WTC11 (cell line): ENCODE results near the gene KBTBD8. TPM values are rescaled to one million over a fixed set of nuclear protein-coding genes. Genes with fewer than 3 reads are reported as not detected.

Source experiments
- ATAC-seq: fragments of 200-7000 bp; cut with Tn5 transposase; 2 replicates; pipeline ENCODE4 v1.10.0; 2021; ENCODE audit warnings: mild to moderate bottlenecking, moderate library complexity
- CTCF ChIA-PET: fragments of 300-600 bp; sonication (Branson Sonifier 250); formaldehyde crosslinking; loops from one replicate; lab custom pipeline; 2021; ENCODE audit warnings: antibody characterized with exemption; lab: Charles Lee
- POLR2A ChIA-PET: fragments of 350-600 bp; sonication (Branson Sonifier 250); formaldehyde crosslinking; loops from one replicate; lab custom pipeline; 2021; ENCODE audit warnings: antibody characterized with exemption; lab: Charles Lee
- DNase-seq: peaks from one replicate; pipeline ENCODE4 v3.0.0; 2021; ENCODE audit warnings: low spot score
- H3K27ac Mint-ChIP-seq: 2 replicates; pipeline ENCODE4 v1.8.0; 2021; ENCODE audit warnings: mixed read lengths
- H3K27me3 Mint-ChIP-seq: 2 replicates; pipeline ENCODE4 v1.8.0; 2021; ENCODE audit warnings: low read depth, mild to moderate bottlenecking, moderate library complexity, mixed read lengths
- H3K36me3 Mint-ChIP-seq: 2 replicates; pipeline ENCODE4 v1.8.0; 2021; ENCODE audit warnings: mixed read lengths
- H3K4me1 Mint-ChIP-seq: 2 replicates; pipeline ENCODE4 v1.8.0; 2022; ENCODE audit warnings: mixed read lengths
- H3K4me3 Mint-ChIP-seq: 2 replicates; pipeline ENCODE4 v1.8.0; 2021; ENCODE audit warnings: mild to moderate bottlenecking, moderate library complexity, mixed read lengths
- H3K9me3 Mint-ChIP-seq: 2 replicates; pipeline ENCODE4 v1.8.0; 2021; ENCODE audit warnings: mixed read lengths
- ATF1 ChIP-seq: sonication (generic); formaldehyde crosslinking; IDR thresholded peaks from 2 replicates; pipeline ENCODE4 v1.8.1; 2023; ENCODE audit warnings: mild to moderate bottlenecking, moderate library complexity, missing genetic modification reagents
- CBFB ChIP-seq: sonication (generic); formaldehyde crosslinking; IDR thresholded peaks from 2 replicates; pipeline ENCODE4 v1.8.1; 2022; ENCODE audit warnings: mild to moderate bottlenecking, low read depth, missing genetic modification reagents
- E2F5 ChIP-seq: sonication (generic); formaldehyde crosslinking; IDR thresholded peaks from 2 replicates; pipeline ENCODE4 v1.8.1; 2022; ENCODE audit warnings: mild to moderate bottlenecking, moderate library complexity, missing genetic modification reagents
- ELF4 ChIP-seq: sonication (generic); formaldehyde crosslinking; IDR thresholded peaks from 2 replicates; pipeline ENCODE4 v1.8.1; 2022; ENCODE audit warnings: low read depth, mild to moderate bottlenecking, moderate library complexity, missing genetic modification reagents
- FOXJ3 ChIP-seq: sonication (generic); formaldehyde crosslinking; IDR thresholded peaks from 2 replicates; pipeline ENCODE4 v1.9.0; 2021; ENCODE audit warnings: missing genetic modification reagents, mild to moderate bottlenecking, borderline replicate concordance
- GABPB1 ChIP-seq: sonication (generic); formaldehyde crosslinking; IDR thresholded peaks from 2 replicates; pipeline ENCODE4 v1.8.1; 2023; ENCODE audit warnings: mild to moderate bottlenecking, missing genetic modification reagents
- KAT7 ChIP-seq: sonication (generic); formaldehyde crosslinking; IDR thresholded peaks from 2 replicates; pipeline ENCODE4 v1.8.1; 2023; ENCODE audit warnings: missing genetic modification reagents, mild to moderate bottlenecking, borderline replicate concordance
- MAX ChIP-seq: sonication (generic); formaldehyde crosslinking; IDR thresholded peaks from 2 replicates; pipeline ENCODE4 v1.8.0; 2022; ENCODE audit warnings: mild to moderate bottlenecking, missing genetic modification reagents
- MYBL2 ChIP-seq: sonication (generic); formaldehyde crosslinking; IDR thresholded peaks from 2 replicates; pipeline ENCODE4 v1.8.1; 2023; ENCODE audit warnings: mild to moderate bottlenecking, moderate library complexity, missing genetic modification reagents
- NFE2L1 ChIP-seq: sonication (generic); formaldehyde crosslinking; IDR thresholded peaks from 2 replicates; pipeline ENCODE4 v1.8.1; 2023; ENCODE audit warnings: missing genetic modification reagents
- OVOL2 ChIP-seq: fragments of 250-450 bp; sonication (Bioruptor Pico); IDR thresholded peaks from 2 replicates; pipeline ENCODE4 v1.9.0; 2021; ENCODE audit warnings: mild to moderate bottlenecking, borderline replicate concordance
- ZBTB21 ChIP-seq: sonication (generic); formaldehyde crosslinking; IDR thresholded peaks from 2 replicates; pipeline ENCODE4 v1.8.1; 2023; ENCODE audit warnings: mild to moderate bottlenecking, missing genetic modification reagents, borderline replicate concordance
- ZNF121 ChIP-seq: sonication (generic); formaldehyde crosslinking; IDR thresholded peaks from 2 replicates; pipeline ENCODE4 v1.8.0; 2023; ENCODE audit warnings: missing genetic modification reagents
- ZNF396 ChIP-seq: fragments of 250-450 bp; sonication (Bioruptor Pico); IDR thresholded peaks from 2 replicates; pipeline ENCODE4 v1.8.0; 2021; ENCODE audit warnings: mild to moderate bottlenecking, moderate library complexity, borderline replicate concordance
- ZNF416 ChIP-seq: fragments of 250-450 bp; sonication (Bioruptor Pico); IDR thresholded peaks from 2 replicates; pipeline ENCODE4 v1.9.0; 2021; ENCODE audit warnings: mild to moderate bottlenecking, inconsistent platforms
- total RNA-seq: library from RNA; stranded (reverse); gene quantifications from 3 replicates; pipeline ENCODE4 v1.2.3, GENCODE V29; 2021
- TF ChIP-seq, protein P1 (sequence below): sonication (generic); formaldehyde crosslinking; conservative IDR thresholded peaks from 2 replicates; pipeline ENCODE4 v1.8.1; 2022; ENCODE audit warnings: mild to moderate bottlenecking, missing genetic modification reagents
- TF ChIP-seq, protein P2 (sequence below): sonication (generic); formaldehyde crosslinking; IDR thresholded peaks from 2 replicates; pipeline ENCODE4 v1.8.1; 2023; ENCODE audit warnings: mild to moderate bottlenecking, missing genetic modification reagents, moderate library complexity
- TF ChIP-seq, protein P3 (sequence below): sonication (generic); formaldehyde crosslinking; IDR thresholded peaks from 2 replicates; pipeline ENCODE4 v1.8.0; 2022; ENCODE audit warnings: mild to moderate bottlenecking, missing genetic modification reagents
- TF ChIP-seq, protein P4 (sequence below): fragments of 250-450 bp; sonication (Bioruptor Pico); IDR thresholded peaks from 2 replicates; pipeline ENCODE4 v2.1.2; 2022; ENCODE audit warnings: mild to moderate bottlenecking, moderate library complexity
- TF ChIP-seq, protein P5 (sequence below): sonication (generic); formaldehyde crosslinking; IDR thresholded peaks from 2 replicates; pipeline ENCODE4 v1.8.1; 2023; ENCODE audit warnings: mild to moderate bottlenecking, missing genetic modification reagents, borderline replicate concordance

KBTBD8 gene
- total RNA-seq, 1 experiment from 2014 or later, result 15.0 TPM

- TF ChIP-seq, protein P1, sequence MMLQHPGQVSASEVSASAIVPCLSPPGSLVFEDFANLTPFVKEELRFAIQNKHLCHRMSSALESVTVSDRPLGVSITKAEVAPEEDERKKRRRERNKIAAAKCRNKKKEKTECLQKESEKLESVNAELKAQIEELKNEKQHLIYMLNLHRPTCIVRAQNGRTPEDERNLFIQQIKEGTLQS (CRISPR knock-in tag), result no peak
- no peak for TF ChIP-seq FOXJ3 (CRISPR knock-in tag)
- TF ChIP-seq, all 79 proteins: peak for 0
Measured at GRCh38 chr3:66948838-66949237, 49.3 kb upstream of the KBTBD8 start (continued).

- no peak for DNase-seq
- no peaks in the 10 kb centered on the region for H3K4me1 Mint-ChIP-seq
- H3K4me3 Mint-ChIP-seq, result no peak overlapping the region
- TF ChIP-seq GABPB1 (CRISPR knock-in tag) (no peak), ELF4 (CRISPR knock-in tag) (no peak), ZNF416 (no peak), OVOL2 (CRISPR knock-in tag) (no peak), CBFB (CRISPR knock-in tag) (no peak), NFE2L1 (no peak)
- no peaks in the 10 kb centered on the region for H3K36me3 Mint-ChIP-seq
- no peak overlapping the region for H3K27ac Mint-ChIP-seq
- no peaks in the 10 kb centered on the region for H3K9me3 Mint-ChIP-seq
- no peaks in the 10 kb centered on the region for H3K27me3 Mint-ChIP-seq
- ChIA-PET CTCF (interaction anchor here (1.0 kb wide), 1 partner anchor 11 kb away, joined by 3 read pairs; no protein-coding TSS in a partner anchor), POLR2A (no interaction called here)
- ATAC-seq, result no peak
Measured at GRCh38 chr3:66949898-66950297, 48.2 kb upstream of the KBTBD8 start.

DNA sequence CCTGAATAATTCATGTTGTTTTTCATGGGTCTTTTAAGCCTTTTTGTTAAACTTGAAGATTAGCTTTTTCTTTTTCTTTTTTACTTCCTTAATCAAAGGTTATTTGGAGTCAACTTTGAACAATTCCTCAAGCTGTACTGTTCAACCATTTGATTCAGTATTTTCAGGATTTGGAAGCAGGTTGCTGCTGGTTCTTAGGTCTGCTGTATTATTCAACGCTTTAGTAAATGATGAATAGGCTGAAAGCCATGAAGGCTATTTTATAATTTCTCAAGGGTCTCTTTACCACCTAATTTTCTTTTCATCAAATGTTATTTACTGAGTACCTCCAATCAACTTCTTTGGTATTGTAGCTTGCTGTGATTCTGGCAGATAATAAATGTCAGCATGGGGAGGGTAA is 45.8 kb upstream of the KBTBD8 start:
- DNase-seq (no peak), ATAC-seq (no peak)
- TF ChIP-seq ZBTB21 (CRISPR knock-in tag), result no peak
- TF ChIP-seq E2F5 (CRISPR knock-in tag), result no peak
- TF ChIP-seq, protein P2, sequence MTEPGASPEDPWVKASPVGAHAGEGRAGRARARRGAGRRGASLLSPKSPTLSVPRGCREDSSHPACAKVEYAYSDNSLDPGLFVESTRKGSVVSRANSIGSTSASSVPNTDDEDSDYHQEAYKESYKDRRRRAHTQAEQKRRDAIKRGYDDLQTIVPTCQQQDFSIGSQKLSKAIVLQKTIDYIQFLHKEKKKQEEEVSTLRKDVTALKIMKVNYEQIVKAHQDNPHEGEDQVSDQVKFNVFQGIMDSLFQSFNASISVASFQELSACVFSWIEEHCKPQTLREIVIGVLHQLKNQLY, result no peak
- no peak for TF ChIP-seq GABPB1 (CRISPR knock-in tag)
- TF ChIP-seq, protein P3, sequence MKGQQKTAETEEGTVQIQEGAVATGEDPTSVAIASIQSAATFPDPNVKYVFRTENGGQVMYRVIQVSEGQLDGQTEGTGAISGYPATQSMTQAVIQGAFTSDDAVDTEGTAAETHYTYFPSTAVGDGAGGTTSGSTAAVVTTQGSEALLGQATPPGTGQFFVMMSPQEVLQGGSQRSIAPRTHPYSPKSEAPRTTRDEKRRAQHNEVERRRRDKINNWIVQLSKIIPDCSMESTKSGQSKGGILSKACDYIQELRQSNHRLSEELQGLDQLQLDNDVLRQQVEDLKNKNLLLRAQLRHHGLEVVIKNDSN, result no peak
- TF ChIP-seq, protein P1 (CRISPR knock-in tag), result no peak
- no peak for TF ChIP-seq ZNF121 (CRISPR knock-in tag)
- TF ChIP-seq ATF1 (CRISPR knock-in tag), result no peak
- no peak for TF ChIP-seq MYBL2 (CRISPR knock-in tag)
- no peak for TF ChIP-seq KAT7 (CRISPR knock-in tag)
- no peak for TF ChIP-seq MAX (CRISPR knock-in tag)
- no peak for TF ChIP-seq ZNF396 (CRISPR knock-in tag)
- TF ChIP-seq, protein P4, sequence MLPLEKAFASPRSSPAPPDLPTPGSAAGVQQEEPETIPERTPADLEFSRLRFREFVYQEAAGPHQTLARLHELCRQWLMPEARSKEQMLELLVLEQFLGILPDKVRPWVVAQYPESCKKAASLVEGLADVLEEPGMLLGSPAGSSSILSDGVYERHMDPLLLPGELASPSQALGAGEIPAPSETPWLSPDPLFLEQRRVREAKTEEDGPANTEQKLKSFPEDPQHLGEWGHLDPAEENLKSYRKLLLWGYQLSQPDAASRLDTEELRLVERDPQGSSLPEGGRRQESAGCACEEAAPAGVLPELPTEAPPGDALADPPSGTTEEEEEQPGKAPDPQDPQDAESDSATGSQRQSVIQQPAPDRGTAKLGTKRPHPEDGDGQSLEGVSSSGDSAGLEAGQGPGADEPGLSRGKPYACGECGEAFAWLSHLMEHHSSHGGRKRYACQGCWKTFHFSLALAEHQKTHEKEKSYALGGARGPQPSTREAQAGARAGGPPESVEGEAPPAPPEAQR (CRISPR knock-in tag), result no peak
- TF ChIP-seq, protein P5, sequence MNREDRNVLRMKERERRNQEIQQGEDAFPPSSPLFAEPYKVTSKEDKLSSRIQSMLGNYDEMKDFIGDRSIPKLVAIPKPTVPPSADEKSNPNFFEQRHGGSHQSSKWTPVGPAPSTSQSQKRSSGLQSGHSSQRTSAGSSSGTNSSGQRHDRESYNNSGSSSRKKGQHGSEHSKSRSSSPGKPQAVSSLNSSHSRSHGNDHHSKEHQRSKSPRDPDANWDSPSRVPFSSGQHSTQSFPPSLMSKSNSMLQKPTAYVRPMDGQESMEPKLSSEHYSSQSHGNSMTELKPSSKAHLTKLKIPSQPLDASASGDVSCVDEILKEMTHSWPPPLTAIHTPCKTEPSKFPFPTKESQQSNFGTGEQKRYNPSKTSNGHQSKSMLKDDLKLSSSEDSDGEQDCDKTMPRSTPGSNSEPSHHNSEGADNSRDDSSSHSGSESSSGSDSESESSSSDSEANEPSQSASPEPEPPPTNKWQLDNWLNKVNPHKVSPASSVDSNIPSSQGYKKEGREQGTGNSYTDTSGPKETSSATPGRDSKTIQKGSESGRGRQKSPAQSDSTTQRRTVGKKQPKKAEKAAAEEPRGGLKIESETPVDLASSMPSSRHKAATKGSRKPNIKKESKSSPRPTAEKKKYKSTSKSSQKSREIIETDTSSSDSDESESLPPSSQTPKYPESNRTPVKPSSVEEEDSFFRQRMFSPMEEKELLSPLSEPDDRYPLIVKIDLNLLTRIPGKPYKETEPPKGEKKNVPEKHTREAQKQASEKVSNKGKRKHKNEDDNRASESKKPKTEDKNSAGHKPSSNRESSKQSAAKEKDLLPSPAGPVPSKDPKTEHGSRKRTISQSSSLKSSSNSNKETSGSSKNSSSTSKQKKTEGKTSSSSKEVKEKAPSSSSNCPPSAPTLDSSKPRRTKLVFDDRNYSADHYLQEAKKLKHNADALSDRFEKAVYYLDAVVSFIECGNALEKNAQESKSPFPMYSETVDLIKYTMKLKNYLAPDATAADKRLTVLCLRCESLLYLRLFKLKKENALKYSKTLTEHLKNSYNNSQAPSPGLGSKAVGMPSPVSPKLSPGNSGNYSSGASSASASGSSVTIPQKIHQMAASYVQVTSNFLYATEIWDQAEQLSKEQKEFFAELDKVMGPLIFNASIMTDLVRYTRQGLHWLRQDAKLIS (CRISPR knock-in tag), result no peak
- no peak overlapping the region for H3K4me3 Mint-ChIP-seq
- no peak overlapping the region for H3K27ac Mint-ChIP-seq
- no peaks in the 10 kb centered on the region for H3K36me3 Mint-ChIP-seq
- H3K4me1 Mint-ChIP-seq, result no peaks in the 10 kb centered on the region
- ChIA-PET POLR2A (no interaction called here), CTCF (no interaction called here)
- H3K27me3 Mint-ChIP-seq, result no peaks in the 10 kb centered on the region
- H3K9me3 Mint-ChIP-seq, result no peaks in the 10 kb centered on the region
